ENCODE data around the gene SLC43A2.

DNA sequence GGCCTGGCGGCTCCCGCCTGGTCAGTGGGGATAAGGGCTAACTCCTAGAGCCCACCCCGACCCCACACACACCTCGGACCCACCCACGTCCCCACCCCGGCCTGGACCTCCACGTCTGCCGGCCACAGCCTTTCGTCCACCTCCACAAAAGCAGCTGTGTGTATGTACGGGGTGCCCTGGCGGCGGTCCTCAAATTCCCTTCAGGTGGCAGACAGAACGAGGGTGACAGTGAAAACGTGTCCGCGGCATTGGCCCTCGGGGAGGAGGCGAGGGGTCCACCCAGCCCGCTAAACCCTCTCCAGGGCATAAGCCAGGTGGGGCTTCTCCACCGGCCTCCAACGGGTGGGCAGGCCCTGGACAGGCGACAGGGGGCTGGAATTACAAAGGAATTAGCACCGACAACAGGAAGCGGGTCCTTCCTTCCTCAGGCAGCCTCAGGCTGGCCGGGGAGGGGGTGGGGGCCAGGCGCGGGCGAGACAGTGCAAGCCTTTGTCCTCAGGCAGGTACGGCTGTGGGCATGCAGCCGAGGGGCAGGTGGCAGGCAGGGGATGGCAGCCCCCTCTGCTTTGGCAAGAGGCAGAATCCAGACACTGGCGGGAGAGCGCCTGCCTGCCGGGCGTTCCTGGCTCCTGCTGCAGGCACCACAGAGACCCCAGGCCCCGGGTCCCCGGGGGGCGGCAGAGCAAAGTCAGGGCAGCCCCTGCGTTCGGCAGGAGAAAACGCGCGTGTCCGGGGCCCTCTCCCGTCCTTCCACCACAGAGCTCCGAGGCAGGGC lies 53.8 kb downstream of the SLC43A2 start:
- TF ChIP-seq, protein P1, sequence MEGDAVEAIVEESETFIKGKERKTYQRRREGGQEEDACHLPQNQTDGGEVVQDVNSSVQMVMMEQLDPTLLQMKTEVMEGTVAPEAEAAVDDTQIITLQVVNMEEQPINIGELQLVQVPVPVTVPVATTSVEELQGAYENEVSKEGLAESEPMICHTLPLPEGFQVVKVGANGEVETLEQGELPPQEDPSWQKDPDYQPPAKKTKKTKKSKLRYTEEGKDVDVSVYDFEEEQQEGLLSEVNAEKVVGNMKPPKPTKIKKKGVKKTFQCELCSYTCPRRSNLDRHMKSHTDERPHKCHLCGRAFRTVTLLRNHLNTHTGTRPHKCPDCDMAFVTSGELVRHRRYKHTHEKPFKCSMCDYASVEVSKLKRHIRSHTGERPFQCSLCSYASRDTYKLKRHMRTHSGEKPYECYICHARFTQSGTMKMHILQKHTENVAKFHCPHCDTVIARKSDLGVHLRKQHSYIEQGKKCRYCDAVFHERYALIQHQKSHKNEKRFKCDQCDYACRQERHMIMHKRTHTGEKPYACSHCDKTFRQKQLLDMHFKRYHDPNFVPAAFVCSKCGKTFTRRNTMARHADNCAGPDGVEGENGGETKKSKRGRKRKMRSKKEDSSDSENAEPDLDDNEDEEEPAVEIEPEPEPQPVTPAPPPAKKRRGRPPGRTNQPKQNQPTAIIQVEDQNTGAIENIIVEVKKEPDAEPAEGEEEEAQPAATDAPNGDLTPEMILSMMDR (IDR thresholded peaks at IDR 0.05; ENCODE audit: extremely low read depth in 1 of 2, insufficient read depth in 1 of 2, low read depth in 1 of 2, low read length in 2 of 2) = no peak
- TF ChIP-seq POLR2A (IDR thresholded peaks at IDR 0.05; ENCODE audit: low read depth, low read length) (peak; percentile 26), EZH2 (IDR thresholded peaks at IDR 0.05; ENCODE audit: borderline replicate concordance, low read depth, low read length, severe bottlenecking) (no peak), MYC (IDR thresholded peaks at IDR 0.05; ENCODE audit: low read depth, low read length) (no peak), JUN (IDR thresholded peaks at IDR 0.05; ENCODE audit: borderline replicate concordance, insufficient read depth, insufficient read length, low read depth) (no peak), POLR2AphosphoS5 (IDR thresholded peaks at IDR 0.05; ENCODE audit: insufficient read depth, low read depth, low read length) (no peak)

All from endothelial cell of umbilical vein (primary cell).